Measurements from ENCODE around the gene VAMP8.

- TF ChIP-seq, protein P1, sequence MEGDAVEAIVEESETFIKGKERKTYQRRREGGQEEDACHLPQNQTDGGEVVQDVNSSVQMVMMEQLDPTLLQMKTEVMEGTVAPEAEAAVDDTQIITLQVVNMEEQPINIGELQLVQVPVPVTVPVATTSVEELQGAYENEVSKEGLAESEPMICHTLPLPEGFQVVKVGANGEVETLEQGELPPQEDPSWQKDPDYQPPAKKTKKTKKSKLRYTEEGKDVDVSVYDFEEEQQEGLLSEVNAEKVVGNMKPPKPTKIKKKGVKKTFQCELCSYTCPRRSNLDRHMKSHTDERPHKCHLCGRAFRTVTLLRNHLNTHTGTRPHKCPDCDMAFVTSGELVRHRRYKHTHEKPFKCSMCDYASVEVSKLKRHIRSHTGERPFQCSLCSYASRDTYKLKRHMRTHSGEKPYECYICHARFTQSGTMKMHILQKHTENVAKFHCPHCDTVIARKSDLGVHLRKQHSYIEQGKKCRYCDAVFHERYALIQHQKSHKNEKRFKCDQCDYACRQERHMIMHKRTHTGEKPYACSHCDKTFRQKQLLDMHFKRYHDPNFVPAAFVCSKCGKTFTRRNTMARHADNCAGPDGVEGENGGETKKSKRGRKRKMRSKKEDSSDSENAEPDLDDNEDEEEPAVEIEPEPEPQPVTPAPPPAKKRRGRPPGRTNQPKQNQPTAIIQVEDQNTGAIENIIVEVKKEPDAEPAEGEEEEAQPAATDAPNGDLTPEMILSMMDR (IDR thresholded peaks at IDR 0.05; ENCODE audit: borderline replicate concordance, extremely low read depth, low read length, poor library complexity, severe bottlenecking), result no peak
- no peak for TF ChIP-seq EZH2 (IDR thresholded peaks at IDR 0.05; ENCODE audit: borderline replicate concordance, low read depth, low read length, severe bottlenecking)
Measured at GRCh38 chr2:85589181-85589580, 11.8 kb downstream of the VAMP8 start.
